Endothelial cell (in vitro differentiated cells): Measurements from ENCODE around the gene REC8. TPM values are rescaled to one million over a fixed set of nuclear protein-coding genes. Genes with fewer than 3 reads are reported as not detected.

Experiments used
- DNase-seq: peaks from one replicate; pipeline ENCODE4 v3.0.0; 2021; ENCODE audit warnings: low spot score
- H3K27ac Mint-ChIP-seq: one replicate; pipeline ENCODE4 v1.8.0; 2021; ENCODE audit warnings: mixed read lengths, inconsistent platforms; ENCODE audit not compliant: unreplicated experiment
- H3K27me3 Mint-ChIP-seq: one replicate; pipeline ENCODE4 v1.8.0; 2021; ENCODE audit warnings: mild to moderate bottlenecking, moderate library complexity, mixed read lengths, inconsistent platforms; ENCODE audit not compliant: unreplicated experiment
- H3K36me3 Mint-ChIP-seq: one replicate; pipeline ENCODE4 v1.8.0; 2021; ENCODE audit warnings: mild to moderate bottlenecking, low read depth, mixed read lengths, inconsistent platforms; ENCODE audit not compliant: unreplicated experiment
- H3K4me1 Mint-ChIP-seq: one replicate; pipeline ENCODE4 v1.8.0; 2021; ENCODE audit warnings: mild to moderate bottlenecking, mixed read lengths, inconsistent platforms; ENCODE audit not compliant: unreplicated experiment
- H3K4me3 Mint-ChIP-seq: one replicate; pipeline ENCODE4 v1.8.0; 2021; ENCODE audit warnings: mild to moderate bottlenecking, mixed read lengths, inconsistent platforms; ENCODE audit not compliant: unreplicated experiment
- H3K9me3 Mint-ChIP-seq: one replicate; pipeline ENCODE4 v1.8.0; 2021; ENCODE audit warnings: mixed read lengths, inconsistent platforms; ENCODE audit not compliant: unreplicated experiment
- CTCF ChIP-seq: fragments of 200-600 bp; sonication (generic); IDR thresholded peaks from one replicate; pipeline ENCODE4 v1.5.0; 2021; ENCODE audit warnings: antibody characterized with exemption; ENCODE audit not compliant: unreplicated experiment
- total RNA-seq: library from RNA; stranded (reverse); fragmentation: NEBNext Ultra II Directional; extraction: Animal tissue kit (Norgen Biotek cat#: 25700); gene quantifications from one replicate; pipeline ENCODE4 v1.2.1, GENCODE V29; 2021; ENCODE audit not compliant: unreplicated experiment

REC8 gene
- total RNA-seq, 1 donor from 2014 or later = 31.8 TPM

GRCh38 chr14:24135834-24136683 lies 35.8 kb upstream of the REC8 start, which contains the start of gene PSME1:
PSME1 (plus strand) TSS chr14:24136194; CDS start chr14:24136263, 69 bp downstream.
- Mint-ChIP-seq H3K36me3 (peaks cover 18% of the 10 kb centered on the region), H3K27ac (peak within 1 kb of the TSS; percentile 84), H3K4me1 (peaks cover 32% of the 10 kb centered on the region), H3K9me3 (no peaks in the 10 kb centered on the region), H3K27me3 (peaks cover 14% of the 10 kb centered on the region), H3K4me3 (peak within 1 kb of the TSS; percentile 97)
- TF ChIP-seq CTCF = no peak
- DNase-seq = peak; percentile 83

GRCh38 chr14:24136684-24137528 lies 35.0 kb upstream of the REC8 start:
- H3K36me3 Mint-ChIP-seq = peaks cover 18% of the 10 kb centered on the region
- H3K27ac Mint-ChIP-seq = no peak overlapping the region

GRCh38 chr14:24137529-24138395 lies 34.1 kb upstream of the REC8 start:
- no peak for TF ChIP-seq CTCF
- Mint-ChIP-seq H3K4me1 (peaks cover 20% of the 10 kb centered on the region), H3K4me3 (peak overlapping the region; percentile 85), H3K27ac (no peak overlapping the region), H3K36me3 (peaks cover 18% of the 10 kb centered on the region), H3K27me3 (peaks cover 13% of the 10 kb centered on the region), H3K9me3 (no peaks in the 10 kb centered on the region)
- no peak for DNase-seq

More at GRCh38 chr14:24136684-24137528, 35.0 kb upstream of the REC8 start:
- DNase-seq = no peak
- H3K9me3 Mint-ChIP-seq = no peaks in the 10 kb centered on the region
- no peak for TF ChIP-seq CTCF
- peaks cover 27% of the 10 kb centered on the region for H3K4me1 Mint-ChIP-seq
- H3K4me3 Mint-ChIP-seq = peak overlapping the region; percentile 85
- peaks cover 14% of the 10 kb centered on the region for H3K27me3 Mint-ChIP-seq

- Mint-ChIP-seq H3K4me1 (peaks cover 16% of the 10 kb centered on the region), H3K27me3 (peaks cover 9% of the 10 kb centered on the region), H3K9me3 (no peaks in the 10 kb centered on the region), H3K36me3 (peaks cover 25% of the 10 kb centered on the region), H3K4me3 (peak overlapping the region; percentile 56), H3K27ac (no peak overlapping the region)
- TF ChIP-seq CTCF = no peak
- no peak for DNase-seq
These were observed 33.2 kb upstream of the REC8 start for GRCh38 chr14:24138396-24139271.
